ENCODE measurements around the gene ATL2. TPM values are rescaled to one million over a fixed set of nuclear protein-coding genes. Genes with fewer than 3 reads are reported as not detected.

Gene ATL2
- total RNA-seq, 1 experiment from 2014 or later = 66.7 TPM

GRCh38 chr2:38386377-38386776, 9.3 kb upstream of the ATL2 start:
- Histone ChIP-seq H3K23me2 (ENCODE audit: insufficient read length, low read depth, low read length, poor library complexity, severe bottlenecking) (no peaks in the 10 kb centered on the region), H3K14ac (ENCODE audit: insufficient read depth, low read length) (no peak overlapping the region), H4K5ac (ENCODE audit: insufficient read length, low read depth, low read length) (no peak overlapping the region), H3K79me1 (ENCODE audit: insufficient read depth, low read depth, low read length, poor library complexity, severe bottlenecking) (no peaks in the 10 kb centered on the region), H3K4me1 (ENCODE audit: insufficient read depth, low read length) (no peaks in the 10 kb centered on the region), H2BK5ac (ENCODE audit: insufficient read length, low read length) (no peak overlapping the region), H3K27me3 (ENCODE audit: insufficient read depth, low read length) (no peaks in the 10 kb centered on the region), H3K27ac (ENCODE audit: insufficient read length, low read depth, low read length) (no peak overlapping the region), H3K9ac (ENCODE audit: extremely low read depth, insufficient read length, low read length) (no peak overlapping the region), H4K20me1 (ENCODE audit: control insufficient read depth, insufficient read depth, insufficient read length) (no peaks in the 10 kb centered on the region), H3K4me2 (ENCODE audit: insufficient read depth, insufficient read length, low read length) (no peak overlapping the region), H3K79me2 (ENCODE audit: insufficient read depth, low read length) (no peaks in the 10 kb centered on the region), H3K56ac (ENCODE audit: insufficient read length, low read depth, low read length) (no peak overlapping the region), H3K23ac (ENCODE audit: insufficient read length, low read depth, low read length) (no peak overlapping the region), H2BK15ac (ENCODE audit: low read depth, low read length) (no peak overlapping the region), H4K91ac (ENCODE audit: insufficient read length, low read depth, low read length) (no peak overlapping the region), H2AFZ (ENCODE audit: low read length) (no peak overlapping the region), H3K9me3 (ENCODE audit: control insufficient read depth, low read depth, low read length) (no peaks in the 10 kb centered on the region), H2AK5ac (ENCODE audit: insufficient read length, low read length) (no peak overlapping the region), H3K18ac (ENCODE audit: insufficient read length, low read depth, low read length) (no peak overlapping the region), H2BK12ac (ENCODE audit: insufficient read length, low read depth, low read length) (no peak overlapping the region), H4K8ac (replicated peaks; ENCODE audit: insufficient read length, low read depth, low read length) (no peak overlapping the region), H3T11ph (ENCODE audit: low read length) (no peak overlapping the region), H3K4ac (ENCODE audit: low read depth, low read length) (no peak overlapping the region), H2BK120ac (ENCODE audit: low read depth, low read length, poor library complexity, severe bottlenecking) (no peak overlapping the region), H2BK20ac (ENCODE audit: low read depth, low read length, poor library complexity, severe bottlenecking) (no peak overlapping the region)
- WGBS (ENCODE audit: extremely low coverage, insufficient read length, low lambda C conversion rate) = no CpG with 5 or more reads among the region's 2 CpGs
- H3K27me3 Mint-ChIP-seq (ENCODE audit: low read depth) = no peaks in the 10 kb centered on the region
- H3K27ac Mint-ChIP-seq = no peak overlapping the region; a peak in 2 of 7 replicates
- no peak overlapping the region for H3K4me3 Mint-ChIP-seq
- no peak for TF ChIP-seq CTCF (conservative IDR thresholded peaks at IDR 0.05)
- H3K4me1 Mint-ChIP-seq = peaks cover 10 to 15% of the 10 kb centered on the region in 2 experiments
- no peak for DNase-seq
- H3K36me3 Mint-ChIP-seq (ENCODE audit: insufficient read depth in 1 of 3, low read depth in 3 of 3) = no peaks in the 10 kb centered on the region; a peak in 1 of 7 replicates
- H3K9me3 Mint-ChIP-seq = no peaks in the 10 kb centered on the region

All from H9 (cell line).